OCI-LY3 (cell line): ENCODE data around the gene LYZL6.

ENCODE experiments used
- CTCF ChIP-seq: fragments of 200-600, 300-600 bp; sonication (generic); IDR thresholded peaks from 2 replicates; pipeline ENCODE4 v1.5.1; 2014; ENCODE audit warnings: antibody characterized with exemption, low read length, low read depth
- EZH2phosphoT487 ChIP-seq: fragments of 200-600 bp; shearing (Covaris generic); IDR thresholded peaks from 2 replicates; pipeline ENCODE4 v1.6.1; 2018; ENCODE audit warnings: antibody characterized with exemption, mixed run types, low read depth

DNA sequence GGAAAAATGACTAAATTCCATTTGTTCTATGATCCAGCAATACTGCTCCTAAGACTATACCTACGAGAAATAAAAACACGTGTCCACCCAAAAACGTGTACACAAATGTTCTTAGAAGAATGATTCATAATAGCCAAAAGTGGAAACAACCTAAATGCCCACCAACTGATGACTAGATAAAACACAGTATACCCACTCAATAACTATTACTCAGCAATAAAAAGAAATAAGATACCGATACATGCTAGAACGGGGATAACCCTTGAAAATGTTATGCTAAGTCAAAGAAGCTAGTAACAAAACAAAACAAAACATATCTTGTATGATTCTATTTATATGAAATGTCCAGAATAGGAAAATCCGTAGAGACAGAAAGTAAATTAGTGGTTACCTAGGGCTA is 20.1 kb upstream of the LYZL6 start:
- TF ChIP-seq CTCF = no peak
- TF ChIP-seq EZH2phosphoT487 = no peak
